ENCODE data around the gene CARD10. TPM values are rescaled to one million over a fixed set of nuclear protein-coding genes. Genes with fewer than 3 reads are reported as not detected.

The CARD10 gene
- polyA plus RNA-seq, 4 donors, result 15.8 to 27.6 (median 24.9) TPM

DNA sequence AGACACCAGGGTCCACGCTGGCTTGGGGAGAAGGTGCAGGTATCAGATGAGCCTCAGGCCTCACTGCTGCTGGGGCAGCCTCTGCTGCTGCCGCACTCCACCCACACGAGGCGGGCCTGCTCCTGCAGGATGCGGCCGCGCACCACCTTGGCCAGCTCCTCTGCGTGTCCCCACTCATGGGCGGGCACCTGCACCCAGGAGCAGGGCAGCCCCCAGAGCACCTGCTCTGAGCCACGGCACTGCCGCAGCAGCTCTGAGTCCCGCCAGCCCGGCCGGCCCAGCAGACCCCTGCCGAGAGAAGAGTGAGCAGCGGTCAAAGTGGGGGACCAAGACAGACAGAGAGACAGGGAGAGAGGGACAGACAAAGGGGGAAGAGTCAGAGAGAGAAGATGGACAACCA lies 28.1 kb downstream of the CARD10 start:
- DNase-seq (ENCODE audit: low read depth in 4 of 4, low spot score in 2 of 4), result no peak

DNA sequence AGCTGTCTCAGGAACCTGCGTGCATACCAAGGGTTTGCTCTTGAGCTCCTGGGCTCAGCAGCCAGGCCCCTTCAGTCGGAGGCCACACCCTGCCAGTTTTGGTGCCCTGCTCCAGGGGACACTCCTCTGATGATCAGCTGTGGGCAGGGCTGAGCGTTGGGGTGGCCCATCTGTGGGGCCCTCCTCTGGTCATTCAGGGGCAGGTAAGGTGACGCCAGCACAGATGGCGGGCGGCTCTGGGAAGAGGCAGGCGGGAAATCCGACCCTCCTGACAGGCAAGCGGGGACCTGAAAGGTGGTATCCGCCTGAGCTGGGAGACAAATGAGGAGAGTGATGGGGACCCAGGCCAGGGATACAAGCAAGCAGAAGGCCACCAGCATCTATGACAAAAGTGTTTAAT lies 29.2 kb downstream of the CARD10 start:
- no peak for DNase-seq (ENCODE audit: low read depth in 4 of 4, low spot score in 2 of 4)

DNA sequence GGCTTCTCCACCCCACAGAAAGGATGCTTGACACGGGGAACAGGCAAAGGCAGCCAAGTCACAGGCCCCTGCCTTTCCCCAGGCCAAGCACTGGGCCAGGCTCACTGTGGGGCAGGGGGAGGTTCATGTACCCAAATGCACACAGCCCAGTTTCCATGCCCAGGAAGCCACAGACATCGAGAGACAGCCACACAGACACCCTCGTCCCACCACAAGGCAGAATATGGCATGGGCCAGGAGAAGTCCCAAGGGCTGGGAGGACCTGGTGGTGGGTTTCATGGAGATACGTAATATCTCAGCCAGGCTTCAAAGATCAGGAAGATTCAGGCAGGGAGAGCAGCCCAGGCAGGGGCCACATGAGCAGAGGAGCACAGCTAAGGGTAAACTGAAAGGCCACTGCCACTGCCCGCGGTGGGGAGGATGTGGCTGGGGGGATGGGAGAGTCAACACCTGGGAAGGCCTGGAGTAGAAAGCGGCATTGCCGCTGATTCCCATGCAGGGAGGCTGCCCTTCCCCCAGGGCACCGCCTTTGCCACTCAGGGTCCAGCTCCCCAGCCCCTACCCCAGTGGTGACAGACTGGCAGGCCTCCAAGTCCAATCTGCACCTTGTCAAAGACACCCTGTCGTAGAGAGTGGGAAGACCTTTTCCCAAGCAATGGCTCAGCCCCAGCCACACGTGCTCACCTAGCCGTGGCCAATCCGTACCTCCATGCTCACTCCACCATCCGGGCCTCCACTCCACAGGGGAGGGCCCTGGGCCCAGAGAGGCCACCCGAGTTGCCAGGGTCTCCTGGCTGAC lies 30.7 kb downstream of the CARD10 start:
- no peak for DNase-seq (ENCODE audit: low read depth in 4 of 4, low spot score in 2 of 4)

DNA sequence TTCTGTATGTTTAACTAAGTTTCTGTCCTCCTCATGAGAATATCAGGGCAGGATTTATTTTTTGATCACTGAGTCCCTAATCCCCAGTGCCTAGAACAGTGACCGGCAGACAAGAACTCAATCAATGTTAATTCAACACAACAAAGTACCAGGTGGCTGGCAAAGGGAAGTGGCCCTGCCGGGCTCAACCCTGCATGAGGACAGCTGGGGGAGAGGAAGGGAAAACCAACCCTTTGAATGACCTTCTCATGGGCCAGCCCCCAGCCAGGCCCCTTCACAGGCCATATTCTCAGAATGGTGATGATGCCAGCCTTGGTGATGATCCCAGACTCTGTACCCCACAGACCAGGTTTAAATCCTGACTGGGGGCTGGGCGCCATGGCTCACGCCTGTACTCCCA lies 31.6 kb downstream of the CARD10 start:
- no peak for DNase-seq (ENCODE audit: low read depth in 4 of 4, low spot score in 2 of 4)

DNA sequence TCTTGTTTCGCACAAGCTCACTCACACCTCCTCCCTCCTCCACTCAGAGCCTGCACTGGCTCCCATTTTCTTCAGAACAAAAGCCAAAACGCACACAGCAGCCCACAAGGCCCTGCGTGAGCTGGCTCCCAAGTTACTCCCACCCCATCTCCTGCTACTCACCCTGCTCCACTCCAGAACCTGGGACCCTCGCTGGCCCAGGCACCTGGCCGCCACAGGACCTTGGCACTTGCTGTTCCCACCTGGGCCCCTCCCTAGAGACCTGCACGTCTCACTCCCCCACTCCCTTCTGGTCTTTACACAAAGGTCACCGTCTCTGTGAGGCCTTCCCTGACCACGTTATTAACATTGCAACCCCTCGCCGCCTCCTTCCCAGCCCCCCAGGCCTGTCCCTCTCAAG lies 32.1 kb downstream of the CARD10 start:
- no peak for DNase-seq (ENCODE audit: low read depth in 4 of 4, low spot score in 2 of 4)

DNA sequence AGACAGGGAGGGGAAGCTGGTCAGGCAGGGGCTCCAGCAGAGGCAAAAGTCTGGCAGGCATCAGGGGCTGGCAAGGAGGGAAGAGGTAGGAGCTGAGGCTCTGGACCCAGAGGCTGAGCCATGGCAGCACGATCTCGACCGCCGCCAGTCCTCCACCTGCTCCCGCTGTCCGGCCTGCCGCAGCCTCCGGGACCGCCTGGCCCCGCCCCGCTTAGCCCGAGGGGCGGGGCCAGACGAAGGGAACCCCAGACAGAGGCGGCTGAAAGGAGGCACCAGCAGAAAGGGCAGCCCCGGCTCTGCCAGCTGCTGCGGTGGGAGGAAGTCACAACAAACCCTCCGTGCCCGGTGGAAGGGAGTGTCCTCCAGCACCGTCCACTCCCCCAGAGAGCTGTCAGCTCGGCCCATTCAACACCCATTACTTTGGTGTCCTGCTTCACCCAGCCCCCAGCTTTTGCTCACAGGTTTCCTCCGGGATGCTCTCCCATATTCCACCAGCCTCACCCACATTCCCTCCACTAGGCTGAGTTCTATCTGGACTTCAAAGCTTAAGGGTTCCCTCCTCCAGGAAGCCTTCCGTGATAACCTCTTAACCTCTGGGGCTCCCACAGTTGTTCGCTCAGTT lies 32.9 kb downstream of the CARD10 start, which contains the start of gene MFNG:
TSS of gene MFNG (minus strand) at position 161 of the 622 bp plus-strand sequence. CDS start 207 bp downstream, outside the sequence.
- peak in 1 of 4 donors; percentile 70 for DNase-seq (ENCODE audit: low read depth in 4 of 4, low spot score in 2 of 4)

DNA sequence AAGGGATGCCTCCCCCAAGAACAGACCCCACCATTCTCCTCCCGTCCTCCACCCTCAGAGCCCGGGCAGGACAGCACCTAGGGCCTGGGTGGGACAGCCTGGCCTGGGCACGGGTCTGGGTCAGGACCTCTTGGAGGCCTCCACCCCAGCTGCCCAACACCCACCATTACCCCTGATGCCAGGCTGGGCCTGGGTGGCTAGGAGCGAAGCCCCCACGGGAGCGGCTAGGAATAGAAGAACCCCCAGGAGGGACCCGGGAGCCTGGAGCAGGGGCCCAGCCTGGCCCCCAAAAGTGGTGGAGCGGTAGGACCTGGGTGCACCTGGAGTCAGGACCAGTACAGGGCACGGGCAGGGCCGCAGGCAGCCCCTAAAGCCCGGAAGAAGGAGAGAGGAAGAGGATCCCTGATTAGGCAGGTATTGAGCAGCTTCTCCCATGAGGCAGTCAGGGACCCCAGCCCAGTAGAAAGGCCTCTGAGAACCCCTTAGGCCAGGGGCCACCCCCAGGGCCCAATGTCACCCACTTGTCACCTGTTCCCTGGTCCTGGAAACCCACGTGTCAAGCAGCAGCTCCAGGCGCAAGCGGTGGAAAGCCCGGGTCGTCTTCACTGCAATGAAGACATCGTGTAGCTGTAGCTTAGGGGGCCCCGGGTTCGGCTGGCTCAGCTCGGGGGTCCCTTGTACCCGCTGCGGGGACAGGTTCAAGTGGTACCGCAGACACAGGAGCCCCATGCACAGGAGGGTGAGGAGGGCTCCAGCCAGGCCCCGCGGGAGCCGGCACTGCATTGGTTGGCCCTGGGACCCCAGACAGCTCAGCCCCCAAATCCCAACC lies 33.6 kb downstream of the CARD10 start:
- no peak for DNase-seq (ENCODE audit: low read depth in 4 of 4, low spot score in 2 of 4)

DNA sequence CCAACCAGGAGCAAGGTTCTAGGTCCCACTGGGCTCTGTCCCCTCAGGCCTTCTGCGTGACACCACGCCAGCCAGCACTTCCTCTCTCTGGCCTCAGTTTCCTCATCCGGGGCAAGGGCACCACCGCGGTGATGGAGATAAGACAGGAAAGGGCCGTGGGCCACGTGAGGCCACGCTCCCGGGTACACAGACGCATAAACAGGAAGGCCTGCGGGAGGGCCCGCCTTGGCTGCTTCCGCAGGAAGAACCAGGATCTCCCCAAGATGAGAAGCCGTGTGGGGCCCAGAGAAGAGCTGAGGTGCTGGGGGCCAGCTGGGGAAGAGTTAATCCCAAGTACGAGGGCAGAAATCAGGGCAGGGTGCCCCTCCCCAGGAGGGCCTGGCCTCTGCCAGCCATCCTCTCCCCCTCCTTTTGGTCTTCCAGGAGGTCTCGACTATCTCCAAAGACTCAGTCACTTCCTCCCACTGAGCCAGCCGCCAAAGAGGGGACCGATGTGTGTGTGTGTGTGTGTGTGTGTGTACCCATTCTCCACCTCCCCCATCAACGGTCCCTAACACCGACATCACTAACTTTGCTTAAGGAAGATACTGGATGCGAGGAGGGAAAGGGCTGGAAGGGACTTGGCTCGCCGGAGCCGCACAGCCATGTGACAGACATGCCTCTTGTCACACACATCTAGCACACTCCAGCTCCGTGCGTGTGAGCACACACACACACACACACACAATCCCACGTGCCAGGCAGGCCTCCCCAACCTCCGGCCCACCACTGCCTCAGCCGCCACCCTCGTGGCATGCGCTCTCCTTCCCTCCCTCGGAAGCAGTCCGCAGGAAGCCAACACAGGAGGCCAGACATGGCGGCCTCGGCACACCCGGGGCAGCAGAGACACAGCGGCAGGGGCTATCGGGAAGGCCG lies 34.5 kb downstream of the CARD10 start:
- no peak for DNase-seq (ENCODE audit: low read depth in 4 of 4, low spot score in 2 of 4)

DNA sequence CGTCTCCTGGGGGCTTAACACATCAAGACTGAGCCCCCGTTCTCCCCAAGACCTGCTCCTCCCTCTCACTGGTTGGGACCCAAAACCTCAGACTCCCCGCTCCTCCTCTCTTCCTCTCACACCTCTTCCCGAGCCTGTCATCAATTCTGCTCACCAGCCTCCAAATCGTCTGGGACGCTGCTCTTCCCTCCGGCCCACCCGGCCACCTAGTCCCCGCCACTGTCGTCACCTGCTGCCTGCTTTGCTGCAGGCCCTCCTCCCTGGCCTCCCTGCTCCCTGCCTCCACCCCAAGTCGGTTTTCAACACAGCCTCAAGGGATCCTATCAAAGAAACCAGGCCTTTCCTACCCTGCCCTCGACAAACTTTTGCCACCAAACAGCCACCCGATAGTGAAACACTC lies 36.2 kb downstream of the CARD10 start:
- DNase-seq (ENCODE audit: low read depth in 4 of 4, low spot score in 2 of 4), result no peak

DNA sequence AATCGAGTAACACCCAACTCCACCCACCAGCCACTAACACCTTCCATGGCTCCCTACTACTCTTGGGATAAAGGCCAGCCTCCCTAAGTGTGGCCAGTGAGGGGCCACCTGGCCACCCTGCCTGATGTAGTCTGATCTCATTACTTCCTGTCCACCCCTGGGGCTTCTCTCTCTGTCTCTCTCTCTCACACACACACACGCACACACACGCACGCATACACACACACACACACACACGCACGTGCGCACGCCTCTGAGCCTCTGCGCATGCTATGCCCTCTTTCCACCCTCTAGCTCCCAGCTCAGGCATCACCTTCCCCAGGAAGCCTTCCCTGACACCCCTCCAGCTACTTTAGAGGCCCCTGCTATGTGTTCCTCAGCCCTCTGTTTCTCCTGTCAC lies 37.0 kb downstream of the CARD10 start:
- DNase-seq (ENCODE audit: low read depth in 4 of 4, low spot score in 2 of 4), result no peak

DNA sequence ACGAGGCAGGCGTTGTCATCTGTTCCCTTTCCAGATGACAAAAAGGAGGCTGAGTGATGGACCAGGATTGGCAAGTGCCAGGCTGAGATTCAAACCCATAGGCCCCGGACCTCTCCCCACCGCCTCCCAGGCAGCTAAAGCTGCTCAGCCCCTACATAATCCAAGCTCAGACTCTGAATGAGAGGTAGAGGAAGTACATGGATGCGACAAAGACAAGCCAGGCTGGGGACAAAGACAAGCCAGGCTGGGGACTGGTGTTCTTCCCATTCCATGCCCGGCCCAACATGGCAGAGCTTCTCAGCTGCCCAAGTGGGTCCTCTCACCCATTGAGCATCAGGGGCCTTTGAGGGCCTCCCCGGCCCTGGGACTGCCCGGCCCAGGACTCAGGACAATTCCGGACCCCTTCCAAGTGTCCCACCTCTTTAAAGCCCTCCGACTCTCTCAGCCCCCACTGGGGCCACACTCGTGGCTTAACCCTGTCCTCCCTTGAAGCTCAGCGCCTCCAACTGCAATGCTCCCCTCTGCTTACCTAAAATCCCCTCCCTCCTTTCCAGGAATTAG lies 37.8 kb downstream of the CARD10 start:
- DNase-seq (ENCODE audit: low read depth in 4 of 4, low spot score in 2 of 4), result no peak

DNA sequence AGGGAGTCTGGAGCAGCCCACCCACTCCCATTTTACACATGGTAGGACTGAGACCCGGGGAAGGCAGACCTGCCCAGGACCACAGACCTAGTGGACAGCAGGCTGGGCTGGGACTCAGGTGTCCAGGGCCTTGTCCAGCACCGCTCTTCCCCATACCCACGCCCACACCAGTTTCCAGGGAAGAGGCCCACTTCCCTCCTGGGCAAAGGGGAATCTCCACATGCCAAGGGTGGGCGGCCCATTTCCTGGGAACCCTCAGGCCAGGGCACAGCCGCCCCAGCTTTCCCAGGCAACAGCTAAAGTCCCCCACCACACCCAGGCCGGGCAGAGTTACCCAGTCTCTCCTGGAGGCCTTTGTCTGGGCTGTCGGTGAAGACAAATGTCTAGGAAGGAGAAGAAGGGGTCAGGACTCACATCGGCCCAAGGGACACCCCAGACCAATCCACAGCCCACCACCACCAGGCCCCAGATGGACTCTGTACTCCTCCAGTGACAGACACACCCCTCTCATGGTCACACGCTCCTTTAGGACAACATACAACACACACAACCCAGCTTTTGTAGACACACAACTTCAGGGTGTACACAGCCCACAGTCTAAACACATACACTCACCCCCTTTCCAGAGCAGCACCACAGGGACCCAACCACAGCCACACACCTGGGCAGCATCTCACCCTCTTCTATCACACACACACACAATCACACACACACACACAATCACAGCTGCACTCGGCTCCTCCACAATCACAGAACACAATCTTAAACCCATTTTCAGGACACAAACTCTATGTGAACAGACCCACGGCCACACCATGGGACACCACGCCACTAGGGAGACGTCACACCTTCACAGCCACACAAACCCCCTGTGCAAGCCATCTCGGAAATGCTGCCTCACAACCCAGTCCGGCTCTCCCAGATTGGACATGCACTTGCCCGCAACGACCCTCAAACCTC lies 38.5 kb downstream of the CARD10 start:
- no peak for DNase-seq (ENCODE audit: low read depth in 4 of 4, low spot score in 2 of 4)

DNA sequence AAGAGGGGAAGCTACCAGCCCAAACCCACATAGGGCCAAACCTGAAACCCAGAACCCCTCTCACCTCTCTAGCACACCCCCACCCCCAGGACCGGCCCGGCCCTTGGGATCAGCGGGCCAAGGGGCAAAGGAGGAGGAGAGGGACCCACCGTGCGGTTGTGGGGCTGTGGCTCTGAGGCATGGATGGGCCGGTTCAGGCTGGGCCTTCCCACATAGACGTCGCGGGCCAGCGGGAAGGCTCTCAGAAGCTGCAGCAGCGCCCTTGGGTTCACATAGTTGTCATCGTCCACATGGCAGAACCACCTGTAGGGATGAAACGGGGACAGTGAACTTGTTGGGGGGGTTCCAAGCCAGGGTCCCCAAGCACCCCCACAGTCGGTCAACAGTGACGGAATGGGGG lies 40.0 kb downstream of the CARD10 start:
- no peak for DNase-seq (ENCODE audit: low read depth in 4 of 4, low spot score in 2 of 4)

DNA sequence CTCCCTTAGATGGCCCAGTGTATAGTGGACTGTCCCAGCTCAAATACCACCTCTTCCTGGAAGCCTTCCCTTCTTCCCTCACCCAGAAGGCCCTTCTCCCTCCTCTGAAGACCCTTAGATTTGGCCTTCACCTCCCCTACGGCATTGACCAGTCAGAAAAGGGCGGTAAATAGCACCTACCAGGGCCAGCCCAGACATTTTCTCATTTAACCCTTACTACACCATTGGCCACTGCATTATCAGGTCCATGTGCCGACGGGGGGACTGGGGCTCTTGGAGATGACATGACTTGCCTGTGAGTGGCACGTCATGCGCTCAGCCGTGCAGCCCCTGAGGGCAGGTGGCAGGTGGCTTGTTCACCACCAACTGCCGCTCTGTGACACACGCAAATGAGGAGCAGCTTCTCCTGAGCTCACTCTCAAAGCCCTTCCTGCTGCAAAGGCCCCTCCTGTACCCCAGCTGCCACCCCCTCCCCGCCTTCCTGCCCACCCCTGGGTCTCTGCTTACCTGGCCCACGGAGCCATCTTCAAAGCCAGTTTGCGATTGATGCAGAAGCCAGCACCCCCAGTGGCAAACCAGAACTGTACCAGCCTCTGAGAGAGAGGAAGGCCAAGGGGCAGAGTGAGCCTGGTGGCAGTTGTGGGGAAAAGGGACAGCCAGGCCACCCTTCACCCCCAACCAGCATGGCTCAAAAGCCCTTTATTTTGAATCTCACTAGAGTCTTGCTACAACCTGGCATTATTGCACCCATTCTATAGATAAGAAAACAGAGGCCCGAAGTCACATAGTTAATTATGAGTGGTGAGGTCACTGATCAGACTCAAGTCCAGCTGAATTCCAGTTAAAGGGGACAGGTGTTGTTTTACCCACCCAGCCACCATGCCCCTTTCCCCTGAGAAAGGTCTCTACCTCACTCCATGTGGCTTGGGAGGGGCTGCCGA lies 42.6 kb downstream of the CARD10 start:
- no peak for DNase-seq (ENCODE audit: low read depth in 4 of 4, low spot score in 2 of 4)

DNA sequence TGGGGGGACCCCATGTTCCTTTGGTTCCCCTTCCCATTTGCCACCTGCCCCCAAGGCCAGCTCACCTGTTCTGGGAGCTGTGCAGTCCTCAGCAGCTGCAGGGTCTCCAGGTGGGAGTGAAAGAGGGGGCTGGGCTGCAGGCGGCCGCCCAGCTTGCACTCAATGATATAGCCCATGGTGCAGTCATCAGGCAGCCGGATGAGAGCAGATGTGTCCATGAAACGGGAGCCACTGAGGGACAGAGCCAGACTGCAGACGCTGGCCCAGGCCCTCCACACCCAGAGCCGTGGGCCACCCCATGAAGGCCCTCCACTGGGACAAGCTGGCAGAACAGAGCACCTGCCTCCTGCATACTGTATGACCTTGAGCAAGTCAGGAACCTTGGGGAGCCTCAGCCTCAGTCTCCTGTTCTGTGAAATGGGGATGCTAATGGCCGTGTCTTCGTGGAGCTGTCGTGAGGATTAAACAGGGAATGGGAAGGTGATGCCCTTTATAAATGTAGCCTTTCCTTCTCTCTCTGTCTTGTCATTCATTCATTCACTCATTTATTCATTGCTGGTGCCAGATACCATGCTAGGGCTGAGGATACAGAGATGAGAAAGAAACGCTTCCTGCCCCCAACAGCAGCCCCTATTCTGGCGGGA lies 44.6 kb downstream of the CARD10 start:
- DNase-seq (ENCODE audit: low read depth in 4 of 4, low spot score in 2 of 4), result no peak

DNA sequence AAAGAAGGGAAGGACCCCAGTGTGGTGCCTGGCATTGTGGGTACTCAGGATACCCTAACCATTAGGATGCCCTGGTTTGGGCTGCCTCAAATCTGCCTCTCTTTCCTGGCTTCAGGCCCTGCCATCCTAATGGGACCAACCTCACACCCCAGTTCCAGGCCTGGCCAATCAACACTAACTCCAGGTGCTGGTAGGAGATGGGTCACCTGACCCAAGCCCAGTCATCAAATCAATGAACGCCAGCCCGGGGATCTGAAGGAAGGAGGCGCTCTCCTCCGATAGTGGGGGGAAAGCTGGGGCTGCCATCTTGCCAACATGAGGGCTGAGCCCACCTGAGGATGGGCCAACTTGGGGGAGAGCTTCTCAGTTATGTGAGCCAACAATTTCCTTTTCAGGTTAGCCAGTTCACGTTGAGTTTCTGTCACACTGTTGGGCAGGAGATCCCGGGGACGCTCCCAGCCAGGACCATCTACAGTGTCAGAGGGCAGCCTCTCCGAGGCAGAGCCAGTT lies 45.7 kb downstream of the CARD10 start:
- DNase-seq (ENCODE audit: low read depth in 4 of 4, low spot score in 2 of 4), result no peak

DNA sequence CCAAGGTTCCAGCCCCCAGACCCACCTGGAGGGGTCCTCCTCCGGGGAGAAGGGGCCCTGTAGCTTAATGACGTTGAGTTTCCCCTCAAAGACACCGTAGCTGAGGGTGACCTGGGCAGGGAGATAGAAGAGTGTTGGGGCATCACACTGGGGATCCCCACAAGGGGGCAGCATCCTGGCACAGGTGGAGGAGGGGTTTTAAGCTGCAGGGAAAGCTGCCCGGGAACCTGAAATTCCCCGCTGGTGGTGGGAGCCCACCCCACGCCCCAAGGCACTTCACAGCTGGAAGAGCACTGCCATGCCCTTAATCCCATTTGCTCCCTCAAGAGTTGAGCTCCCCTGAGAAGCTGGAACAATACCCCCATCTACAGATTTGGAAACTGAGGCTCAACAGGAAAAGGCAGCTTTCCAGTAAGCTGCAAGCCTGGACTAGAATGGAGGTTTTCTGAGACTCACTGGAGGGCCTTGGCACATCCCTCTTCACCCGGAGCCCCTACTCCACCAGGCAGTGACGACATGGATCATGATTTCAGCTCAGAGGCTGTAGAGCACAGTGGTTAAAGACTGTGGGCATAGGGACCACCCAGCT lies 46.7 kb downstream of the CARD10 start:
- no peak for DNase-seq (ENCODE audit: low read depth in 4 of 4, low spot score in 2 of 4)

Measured in left renal cortex interstitium (tissue), 4 donors.